KBM-7 (cell line): ENCODE results near the gene EPB42.

ENCODE experiments used
- DNase-seq: peaks from one replicate; pipeline ENCODE4 v3.0.0-alpha.2; 2015
- in situ Hi-C: fragments of 300-500 bp; cut with MboI; formaldehyde crosslinking; loops from 2 replicates; pipeline ENCODE4 v1.14.3; 2020; ENCODE audit warnings: low sequenced_read_pairs, low pct_unique_long_range_greater_than_20kb, mixed read lengths

Gene EPB42

GRCh38 chr15:43220991-43221403 lies at the start of gene EPB42:
Gene EPB42 (minus strand): TSS chr15:43221018. CDS start chr15:43220825, 193 bp downstream.
- in situ Hi-C loops = no loop called here
- no peak for DNase-seq

- DNase-seq = no peak
- in situ Hi-C loops = no loop called here
Observed at GRCh38 chr15:43270113-43270665, 49.4 kb upstream of the EPB42 start.

GRCh38 chr15:43268111-43269105 lies 47.6 kb upstream of the EPB42 start:
- DNase-seq = peak; percentile 69
- in situ Hi-C loops = no loop called here

GRCh38 chr15:43267439-43267838 lies 46.6 kb upstream of the EPB42 start:
- no peak for DNase-seq
- in situ Hi-C loops = no loop called here

GRCh38 chr15:43266834-43267233 lies 46.0 kb upstream of the EPB42 start, which contains the start of gene TGM5:
Gene TGM5 (minus strand): TSS chr15:43266928. CDS start chr15:43266849, 79 bp downstream.
- in situ Hi-C loops = no loop called here
- DNase-seq = peak; percentile 65

- in situ Hi-C loops = no loop called here
- DNase-seq = no peak
Observed at GRCh38 chr15:43266386-43266785, 45.6 kb upstream of the EPB42 start.

- in situ Hi-C loops = no loop called here
- no peak for DNase-seq
Observed at GRCh38 chr15:43260011-43260615, 39.3 kb upstream of the EPB42 start.

- in situ Hi-C loops = no loop called here
- DNase-seq = no peak
Observed at GRCh38 chr15:43258781-43259180, 38.0 kb upstream of the EPB42 start.

- no peak for DNase-seq
- in situ Hi-C loops = no loop called here
Observed at GRCh38 chr15:43256341-43256740, 35.5 kb upstream of the EPB42 start.

- DNase-seq = no peak
- in situ Hi-C loops = no loop called here
Observed at GRCh38 chr15:43255376-43255775, 34.6 kb upstream of the EPB42 start.

- DNase-seq = no peak
Observed at GRCh38 chr15:43253431-43254403, 32.9 kb upstream of the EPB42 start.

GRCh38 chr15:43251871-43252250 lies 31.0 kb upstream of the EPB42 start:
- in situ Hi-C loops = no loop called here
- DNase-seq = no peak

More at GRCh38 chr15:43253431-43254403, 32.9 kb upstream of the EPB42 start:
- in situ Hi-C loops = no loop called here

GRCh38 chr15:43251185-43251870 lies 30.5 kb upstream of the EPB42 start:
- in situ Hi-C loops = no loop called here
- no peak for DNase-seq

- DNase-seq = no peak
- in situ Hi-C loops = no loop called here
Observed at GRCh38 chr15:43250785-43251184, 30.0 kb upstream of the EPB42 start.

- in situ Hi-C loops = no loop called here
- peak; percentile 97 for DNase-seq
Observed at GRCh38 chr15:43249699-43250203, 28.9 kb upstream of the EPB42 start.

- in situ Hi-C loops = no loop called here
- no peak for DNase-seq
Observed at GRCh38 chr15:43249236-43249635, 28.4 kb upstream of the EPB42 start.

- DNase-seq = peak; percentile 63
- in situ Hi-C loops = no loop called here
Observed at GRCh38 chr15:43246261-43246774, 25.5 kb upstream of the EPB42 start.

GRCh38 chr15:43244092-43244491 lies 23.3 kb upstream of the EPB42 start:
- no peak for DNase-seq
- in situ Hi-C loops = no loop called here
